H9 (cell line): Measurements from ENCODE around the gene DLG2. TPM values are rescaled to one million over a fixed set of nuclear protein-coding genes. Genes with fewer than 3 reads are reported as not detected.

Source experiments
- DNase-seq: peaks from one replicate; pipeline ENCODE4 v3.0.0-alpha.2; 2017
- H2AFZ ChIP-seq: one replicate; pipeline ENCODE4 v1.6.1; 2013; ENCODE audit warnings: mild to moderate bottlenecking, low read length, control low read depth, moderate library complexity
- H2AK5ac ChIP-seq: 2 replicates; pipeline ENCODE4 v1.6.1; 2013; ENCODE audit warnings: low read length, control low read depth, mixed read lengths; ENCODE audit not compliant: insufficient read length
- H2BK120ac ChIP-seq: one replicate; pipeline ENCODE4 v1.6.1; 2013; ENCODE audit warnings: low read depth, mild to moderate bottlenecking, low read length, control low read depth, inconsistent platforms; ENCODE audit not compliant: poor library complexity, severe bottlenecking
- H2BK12ac ChIP-seq: 2 replicates; pipeline ENCODE4 v1.6.1; 2013; ENCODE audit warnings: low read length, control low read depth, mixed read lengths, low read depth; ENCODE audit not compliant: insufficient read length
- H2BK15ac ChIP-seq: 2 replicates; pipeline ENCODE4 v1.6.1; 2013; ENCODE audit warnings: low read depth, low read length, control low read depth
- H2BK20ac ChIP-seq: one replicate; pipeline ENCODE4 v1.6.1; 2013; ENCODE audit warnings: low read depth, mild to moderate bottlenecking, low read length, control low read depth, inconsistent platforms; ENCODE audit not compliant: poor library complexity, severe bottlenecking
- H2BK5ac ChIP-seq: 2 replicates; pipeline ENCODE4 v1.6.1; 2013; ENCODE audit warnings: low read length, control low read depth, mixed read lengths; ENCODE audit not compliant: insufficient read length
- H3K14ac ChIP-seq: 2 replicates; pipeline ENCODE4 v1.6.1; 2013; ENCODE audit warnings: low read length, control low read depth; ENCODE audit not compliant: insufficient read depth
- H3K18ac ChIP-seq: 2 replicates; pipeline ENCODE4 v1.6.1; 2013; ENCODE audit warnings: low read depth, mild to moderate bottlenecking, mixed read lengths, low read length, control low read depth; ENCODE audit not compliant: insufficient read length
- H3K23ac ChIP-seq: 2 replicates; pipeline ENCODE4 v1.6.1; 2013; ENCODE audit warnings: low read length, control low read depth, mixed read lengths, low read depth; ENCODE audit not compliant: insufficient read length
- H3K23me2 ChIP-seq: 2 replicates; pipeline ENCODE4 v1.6.1; 2013; ENCODE audit warnings: low read depth, mild to moderate bottlenecking, mixed read lengths, low read length, control low read depth; ENCODE audit not compliant: insufficient read length, poor library complexity, severe bottlenecking
- H3K27ac ChIP-seq: 2 replicates; pipeline ENCODE4 v1.5.1; 2013; ENCODE audit warnings: low read length, control low read depth, mixed read lengths, low read depth; ENCODE audit not compliant: insufficient read length
- H3K27me3 ChIP-seq: 2 replicates; pipeline ENCODE4 v1.6.1; 2013; ENCODE audit warnings: low read length, control low read depth, inconsistent platforms; ENCODE audit not compliant: insufficient read depth
- H3K4ac ChIP-seq: 2 replicates; pipeline ENCODE4 v1.6.1; 2013; ENCODE audit warnings: low read depth, mild to moderate bottlenecking, control low read depth, inconsistent platforms, low read length, moderate library complexity
- H3K4me1 ChIP-seq: 2 replicates; pipeline ENCODE4 v1.6.1; 2013; ENCODE audit warnings: low read length, control low read depth, inconsistent platforms; ENCODE audit not compliant: insufficient read depth
- H3K4me2 ChIP-seq: 2 replicates; pipeline ENCODE4 v1.6.1; 2013; ENCODE audit warnings: low read length, control low read depth, mixed read lengths; ENCODE audit not compliant: insufficient read length, insufficient read depth
- H3K56ac ChIP-seq: 2 replicates; pipeline ENCODE4 v1.6.1; 2013; ENCODE audit warnings: low read depth, mild to moderate bottlenecking, mixed read lengths, low read length, control low read depth; ENCODE audit not compliant: insufficient read length
- H3K79me1 ChIP-seq: 2 replicates; pipeline ENCODE4 v1.6.1; 2013; ENCODE audit warnings: low read depth, mild to moderate bottlenecking, moderate library complexity, low read length, control low read depth, inconsistent platforms; ENCODE audit not compliant: insufficient read depth, poor library complexity, severe bottlenecking
- H3K79me2 ChIP-seq: 2 replicates; pipeline ENCODE4 v1.6.1; 2013; ENCODE audit warnings: low read length, control low read depth, inconsistent platforms; ENCODE audit not compliant: insufficient read depth
- H3K9ac ChIP-seq: 2 replicates; pipeline ENCODE4 v1.6.1; 2013; ENCODE audit warnings: low read length, control low read depth, mixed read lengths; ENCODE audit not compliant: insufficient read length; ENCODE audit errors: extremely low read depth
- H3K9me3 ChIP-seq: one replicate; pipeline ENCODE4 v1.6.1; 2013; ENCODE audit warnings: low read depth, low read length, inconsistent platforms; ENCODE audit not compliant: control insufficient read depth
- H3T11ph ChIP-seq: one replicate; pipeline ENCODE4 v1.6.1; 2013; ENCODE audit warnings: mild to moderate bottlenecking, low read length, control low read depth, inconsistent platforms
- H4K20me1 ChIP-seq: one replicate; pipeline ENCODE4 v1.6.1; 2013; ENCODE audit not compliant: control insufficient read depth, insufficient read length, insufficient read depth
- H4K5ac ChIP-seq: 2 replicates; pipeline ENCODE4 v1.6.1; 2013; ENCODE audit warnings: low read depth, mild to moderate bottlenecking, mixed read lengths, low read length, control low read depth; ENCODE audit not compliant: insufficient read length
- H4K8ac ChIP-seq: replicated peaks from 2 replicates; pipeline ENCODE4 v1.6.1; 2013; ENCODE audit warnings: low read length, control low read depth, mixed read lengths, low read depth; ENCODE audit not compliant: insufficient read length
- H4K91ac ChIP-seq: 2 replicates; pipeline ENCODE4 v1.6.1; 2013; ENCODE audit warnings: low read depth, mild to moderate bottlenecking, moderate library complexity, mixed read lengths, low read length, control low read depth; ENCODE audit not compliant: insufficient read length
- H3K27ac Mint-ChIP-seq, 3 experiments: 2 replicates in 2 of 3; 3 replicates in 1 of 3; pipeline ENCODE4 v1.8.0; 2020 to 2021; ENCODE audit warnings: mixed read lengths in 3 of 3, mild to moderate bottlenecking in 1 of 3, moderate library complexity in 1 of 3
- H3K27me3 Mint-ChIP-seq: 2 replicates; pipeline ENCODE4 v1.8.0; 2021; ENCODE audit warnings: low read depth, mild to moderate bottlenecking, moderate library complexity, mixed read lengths
- H3K36me3 Mint-ChIP-seq, 3 experiments: 2 replicates in 2 of 3; 3 replicates in 1 of 3; pipeline ENCODE4 v1.8.0; 2020 to 2021; ENCODE audit warnings: low read depth in 3 of 3, mixed read lengths in 3 of 3; ENCODE audit not compliant: insufficient read depth in 1 of 3
- H3K4me1 Mint-ChIP-seq, 2 experiments: 2 replicates each; pipeline ENCODE4 v1.8.0; 2020; ENCODE audit warnings: mixed read lengths in 2 of 2
- H3K4me3 Mint-ChIP-seq, 2 experiments: 2 replicates in 1 of 2; 3 replicates in 1 of 2; pipeline ENCODE4 v1.8.0; 2020 to 2021; ENCODE audit warnings: mild to moderate bottlenecking in 2 of 2, mixed read lengths in 2 of 2, moderate library complexity in 1 of 2
- H3K9me3 Mint-ChIP-seq, 2 experiments: 2 replicates in 1 of 2; 3 replicates in 1 of 2; pipeline ENCODE4 v1.8.0; 2020; ENCODE audit warnings: mild to moderate bottlenecking in 2 of 2, mixed read lengths in 2 of 2, moderate library complexity in 1 of 2
- WGBS: extraction: QIAGEN DNeasy Blood & Tissue Kit; methylation state at CpG from one replicate; pipeline ENCODE4 v1.1.7; 2013; ENCODE audit warnings: missing lambda C conversion rate, low lambda C conversion rate, mixed read lengths; ENCODE audit not compliant: insufficient read length; ENCODE audit errors: extremely low coverage; 5-methylcytosine and 5-hydroxymethylcytosine counted together
- total RNA-seq: library from RNA; stranded (reverse); gene quantifications from 2 replicates; pipeline ENCODE4 v1.2.1, GENCODE V29; 2021
- TF ChIP-seq, protein P1 (sequence below): fragments of 200-600 bp; sonication (generic); conservative IDR thresholded peaks from 3 replicates; pipeline ENCODE4 v1.8.0; 2021; ENCODE audit warnings: antibody characterized with exemption, mild to moderate bottlenecking

DLG2 gene
- total RNA-seq, 1 experiment from 2014 or later: 8.0 TPM

DNA sequence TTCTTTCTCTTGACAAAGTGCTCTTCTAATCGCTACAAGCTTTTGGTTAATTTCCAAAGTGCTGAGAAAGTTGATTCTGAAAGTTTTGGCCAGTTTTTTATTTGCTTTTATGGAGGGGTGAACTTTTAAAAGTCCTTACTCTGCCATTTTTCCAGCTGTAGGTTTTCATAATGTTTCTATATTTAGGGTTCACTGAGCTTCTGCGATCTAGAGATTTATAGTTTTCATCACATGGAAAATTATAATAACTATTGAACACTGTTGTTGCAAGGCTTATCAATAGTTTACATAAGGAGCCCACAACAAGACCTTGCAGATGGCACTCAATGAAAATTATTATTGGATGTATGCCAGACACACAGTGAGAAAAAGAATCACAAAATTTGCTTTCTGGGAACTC, 55.1 kb downstream of the DLG2 start:
- no CpG with 5 or more reads among the region's 2 CpGs for WGBS
- Histone ChIP-seq H2AK5ac (no peak overlapping the region), H4K8ac (no peak overlapping the region), H2AFZ (no peak overlapping the region), H3T11ph (no peak overlapping the region), H2BK15ac (no peak overlapping the region), H3K79me2 (no peaks in the 10 kb centered on the region), H3K23me2 (no peaks in the 10 kb centered on the region), H2BK5ac (no peak overlapping the region), H3K27me3 (no peaks in the 10 kb centered on the region), H3K79me1 (no peaks in the 10 kb centered on the region), H4K91ac (no peak overlapping the region), H2BK120ac (no peak overlapping the region), H3K23ac (no peak overlapping the region), H4K5ac (no peak overlapping the region), H4K20me1 (no peaks in the 10 kb centered on the region), H3K4me1 (no peaks in the 10 kb centered on the region), H3K4ac (no peak overlapping the region), H3K9me3 (no peaks in the 10 kb centered on the region), H3K18ac (no peak overlapping the region), H2BK20ac (no peak overlapping the region), H3K4me2 (no peak overlapping the region), H3K14ac (no peak overlapping the region), H3K27ac (no peak overlapping the region), H3K56ac (no peak overlapping the region), H3K9ac (no peak overlapping the region), H2BK12ac (no peak overlapping the region)
- no peak overlapping the region for H3K4me3 Mint-ChIP-seq
- peak overlapping the region in 1 of 3 experiments; percentile 72; a peak in 2 of 7 replicates for H3K27ac Mint-ChIP-seq
- H3K27me3 Mint-ChIP-seq: no peaks in the 10 kb centered on the region
- H3K36me3 Mint-ChIP-seq: peaks cover 27 to 53% (median 31%) of the 10 kb centered on the region in 3 experiments
- TF ChIP-seq, protein P1, sequence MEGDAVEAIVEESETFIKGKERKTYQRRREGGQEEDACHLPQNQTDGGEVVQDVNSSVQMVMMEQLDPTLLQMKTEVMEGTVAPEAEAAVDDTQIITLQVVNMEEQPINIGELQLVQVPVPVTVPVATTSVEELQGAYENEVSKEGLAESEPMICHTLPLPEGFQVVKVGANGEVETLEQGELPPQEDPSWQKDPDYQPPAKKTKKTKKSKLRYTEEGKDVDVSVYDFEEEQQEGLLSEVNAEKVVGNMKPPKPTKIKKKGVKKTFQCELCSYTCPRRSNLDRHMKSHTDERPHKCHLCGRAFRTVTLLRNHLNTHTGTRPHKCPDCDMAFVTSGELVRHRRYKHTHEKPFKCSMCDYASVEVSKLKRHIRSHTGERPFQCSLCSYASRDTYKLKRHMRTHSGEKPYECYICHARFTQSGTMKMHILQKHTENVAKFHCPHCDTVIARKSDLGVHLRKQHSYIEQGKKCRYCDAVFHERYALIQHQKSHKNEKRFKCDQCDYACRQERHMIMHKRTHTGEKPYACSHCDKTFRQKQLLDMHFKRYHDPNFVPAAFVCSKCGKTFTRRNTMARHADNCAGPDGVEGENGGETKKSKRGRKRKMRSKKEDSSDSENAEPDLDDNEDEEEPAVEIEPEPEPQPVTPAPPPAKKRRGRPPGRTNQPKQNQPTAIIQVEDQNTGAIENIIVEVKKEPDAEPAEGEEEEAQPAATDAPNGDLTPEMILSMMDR: no peak
- peaks cover 29 to 32% of the 10 kb centered on the region in 2 experiments for H3K9me3 Mint-ChIP-seq
- no peak for DNase-seq
- peaks cover 4 to 6% of the 10 kb centered on the region in 2 experiments for H3K4me1 Mint-ChIP-seq
